Endothelial cell of umbilical vein (primary cell): ENCODE data around the gene PPP4R3B.

Experiments used
- CTCF ChIP-seq, 2 donors: IDR thresholded peaks; 1 replicate in 1 of 2; 2 replicates in 1 of 2; pipeline ENCODE4 v1.5.1; 2011; ENCODE audit warnings: low read length in 2 of 2, mild to moderate bottlenecking in 2 of 2, moderate library complexity in 2 of 2, control low read depth in 1 of 2, inconsistent platforms in 1 of 2, low read depth in 1 of 2; ENCODE audit not compliant: insufficient read depth in 1 of 2; ENCODE audit errors: extremely low read depth in 1 of 2
- EZH2 ChIP-seq: IDR thresholded peaks from 2 replicates; pipeline ENCODE4 v1.6.1; 2012; ENCODE audit warnings: borderline replicate concordance, low read depth, mild to moderate bottlenecking, moderate library complexity, low read length, inconsistent platforms; ENCODE audit not compliant: severe bottlenecking
- FOS ChIP-seq: IDR thresholded peaks from 2 replicates; pipeline ENCODE4 v1.6.1; 2011; ENCODE audit warnings: mild to moderate bottlenecking, low read length, moderate library complexity, borderline replicate concordance; ENCODE audit not compliant: insufficient read depth
- GATA2 ChIP-seq: IDR thresholded peaks from 2 replicates; pipeline ENCODE4 v1.7.0; 2011; ENCODE audit warnings: low read depth, mild to moderate bottlenecking, moderate library complexity, mixed read lengths, low read length; ENCODE audit not compliant: insufficient read length, insufficient read depth
- MAX ChIP-seq: IDR thresholded peaks from 2 replicates; pipeline ENCODE4 v1.6.1; 2011; ENCODE audit not compliant: insufficient read depth, insufficient read length
- MYC ChIP-seq: IDR thresholded peaks from one replicate; pipeline ENCODE4 v1.6.1; 2011; ENCODE audit warnings: mild to moderate bottlenecking, low read depth, low read length
- POLR2A ChIP-seq: IDR thresholded peaks from 2 replicates; pipeline ENCODE4 v1.6.1; 2012; ENCODE audit warnings: low read depth, mild to moderate bottlenecking, control low read depth, low read length
- POLR2AphosphoS5 ChIP-seq: IDR thresholded peaks from 2 replicates; pipeline ENCODE4 v1.6.1; 2012; ENCODE audit warnings: low read depth, mild to moderate bottlenecking, control low read depth, low read length, moderate library complexity; ENCODE audit not compliant: insufficient read depth

GRCh38 chr2:55618275-55619055 is 1.0 kb upstream of the PPP4R3B start:
- TF ChIP-seq POLR2AphosphoS5 = peak; percentile 26
- TF ChIP-seq CTCF (IDR thresholded peaks at IDR 0.05; ENCODE audit: extremely low read depth in 1 of 2, insufficient read depth in 1 of 2, low read depth in 1 of 2, low read length in 2 of 2) = no peak
- TF ChIP-seq POLR2A = peak; percentile 52
- no peak for TF ChIP-seq EZH2
- no peak for TF ChIP-seq GATA2
- no peak for TF ChIP-seq MAX
- TF ChIP-seq FOS = no peak
- peak; percentile 66 for TF ChIP-seq MYC
